ENCODE measurements around the gene FRAS1.
"Not testable (repeated sequence)": the region's sequence is repeated elsewhere in the genome, so short reads cannot be mapped to it uniquely, and the experiment has no call there.

Gene FRAS1, protein sequence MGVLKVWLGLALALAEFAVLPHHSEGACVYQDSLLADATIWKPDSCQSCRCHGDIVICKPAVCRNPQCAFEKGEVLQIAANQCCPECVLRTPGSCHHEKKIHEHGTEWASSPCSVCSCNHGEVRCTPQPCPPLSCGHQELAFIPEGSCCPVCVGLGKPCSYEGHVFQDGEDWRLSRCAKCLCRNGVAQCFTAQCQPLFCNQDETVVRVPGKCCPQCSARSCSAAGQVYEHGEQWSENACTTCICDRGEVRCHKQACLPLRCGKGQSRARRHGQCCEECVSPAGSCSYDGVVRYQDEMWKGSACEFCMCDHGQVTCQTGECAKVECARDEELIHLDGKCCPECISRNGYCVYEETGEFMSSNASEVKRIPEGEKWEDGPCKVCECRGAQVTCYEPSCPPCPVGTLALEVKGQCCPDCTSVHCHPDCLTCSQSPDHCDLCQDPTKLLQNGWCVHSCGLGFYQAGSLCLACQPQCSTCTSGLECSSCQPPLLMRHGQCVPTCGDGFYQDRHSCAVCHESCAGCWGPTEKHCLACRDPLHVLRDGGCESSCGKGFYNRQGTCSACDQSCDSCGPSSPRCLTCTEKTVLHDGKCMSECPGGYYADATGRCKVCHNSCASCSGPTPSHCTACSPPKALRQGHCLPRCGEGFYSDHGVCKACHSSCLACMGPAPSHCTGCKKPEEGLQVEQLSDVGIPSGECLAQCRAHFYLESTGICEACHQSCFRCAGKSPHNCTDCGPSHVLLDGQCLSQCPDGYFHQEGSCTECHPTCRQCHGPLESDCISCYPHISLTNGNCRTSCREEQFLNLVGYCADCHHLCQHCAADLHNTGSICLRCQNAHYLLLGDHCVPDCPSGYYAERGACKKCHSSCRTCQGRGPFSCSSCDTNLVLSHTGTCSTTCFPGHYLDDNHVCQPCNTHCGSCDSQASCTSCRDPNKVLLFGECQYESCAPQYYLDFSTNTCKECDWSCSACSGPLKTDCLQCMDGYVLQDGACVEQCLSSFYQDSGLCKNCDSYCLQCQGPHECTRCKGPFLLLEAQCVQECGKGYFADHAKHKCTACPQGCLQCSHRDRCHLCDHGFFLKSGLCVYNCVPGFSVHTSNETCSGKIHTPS (N-terminal part only)

DNA sequence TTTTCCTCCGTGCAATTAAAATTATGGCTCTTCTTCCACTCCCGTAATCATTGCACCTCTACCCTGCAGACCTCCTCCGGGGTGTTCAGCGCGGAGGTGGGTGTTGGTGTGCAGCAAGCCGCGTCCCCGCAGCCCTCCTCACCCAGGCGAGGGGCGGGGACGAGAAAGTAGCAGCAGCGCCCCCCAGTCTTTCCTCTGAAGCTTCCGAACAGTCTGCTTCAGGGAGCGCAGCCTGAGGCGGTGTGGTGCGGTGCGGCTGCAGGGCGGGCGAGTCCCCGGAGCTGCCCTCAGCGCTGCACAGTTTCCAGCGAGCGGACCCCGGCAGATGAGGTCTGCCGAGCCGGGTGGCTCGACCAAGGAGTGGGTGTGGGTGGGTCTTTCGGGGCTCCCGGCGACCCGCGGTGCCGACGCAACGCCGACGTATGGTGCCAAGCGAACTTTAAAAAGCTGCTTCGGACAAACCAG is at the start of gene FRAS1:
TSS of gene FRAS1 (plus strand) at position 189 of the 465 bp plus-strand sequence. CDS start 687 bp downstream, outside the sequence.
- DNase-seq = peak; percentile 3

DNA sequence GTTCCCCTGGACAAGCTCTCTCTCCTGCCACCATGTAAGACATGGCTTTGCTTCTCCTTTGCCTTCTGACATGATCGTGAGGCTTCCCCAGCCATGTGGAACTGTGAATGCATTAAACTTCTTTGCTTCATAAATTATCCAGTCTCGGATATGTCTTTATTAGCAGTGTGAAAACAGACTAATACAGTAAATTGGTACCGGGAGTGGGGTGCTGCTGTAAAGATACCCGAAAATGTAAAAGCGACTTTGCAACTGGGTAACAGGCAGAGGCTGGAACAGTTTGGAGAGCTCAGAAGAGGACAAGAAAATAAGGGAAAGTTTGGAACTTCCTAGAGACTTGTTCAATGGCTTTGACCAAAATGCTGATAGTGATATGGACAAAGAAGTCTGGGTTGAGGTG is 46.1 kb upstream of the FRAS1 start:
- DNase-seq = not testable (repeated sequence)

DNA sequence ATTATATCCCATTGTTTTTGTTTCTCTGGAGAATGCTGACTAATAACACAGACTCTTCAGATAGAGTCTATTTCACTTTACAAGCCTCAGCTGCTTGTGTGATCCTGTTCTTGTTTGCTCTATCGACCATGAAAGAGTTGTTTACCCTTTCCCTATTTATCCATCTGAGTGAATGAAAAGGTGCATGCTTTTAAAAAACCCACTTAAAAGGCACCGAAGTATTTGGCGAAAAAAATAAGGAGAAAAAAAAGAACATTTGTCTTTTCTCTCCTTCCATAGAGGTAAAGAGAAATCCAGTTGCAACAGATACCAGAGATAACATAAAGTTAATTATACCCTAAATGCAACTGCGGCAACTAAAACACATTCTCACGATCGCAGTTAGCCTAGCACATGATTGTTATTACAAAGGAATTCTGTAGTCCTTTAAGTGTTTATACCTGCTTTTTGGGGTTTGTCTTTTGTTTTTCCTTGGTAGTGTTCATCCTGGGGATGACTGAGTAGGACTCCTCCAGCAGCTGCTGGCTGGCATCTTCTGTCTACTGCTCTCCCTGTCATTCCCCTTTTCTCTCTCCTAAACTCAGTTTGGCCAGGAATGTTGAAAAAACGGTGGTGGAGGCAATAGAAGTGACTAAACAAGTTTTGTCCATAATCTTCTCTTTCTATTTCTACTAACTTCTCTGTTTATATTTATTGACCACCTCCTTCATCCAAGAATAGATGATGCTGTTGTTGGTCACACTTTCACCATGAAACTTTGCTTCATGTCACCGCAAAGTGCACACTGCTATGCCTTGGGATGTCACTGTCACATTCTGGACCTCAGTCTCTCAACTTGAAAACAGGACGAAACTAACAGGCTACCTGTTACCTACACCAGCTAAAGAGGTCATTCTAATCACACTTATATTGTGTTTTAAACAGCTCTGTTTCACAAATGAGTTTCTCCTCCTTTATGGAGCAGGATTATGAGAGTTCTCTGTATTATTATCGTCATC is 41.9 kb upstream of the FRAS1 start:
- no peak for DNase-seq

DNA sequence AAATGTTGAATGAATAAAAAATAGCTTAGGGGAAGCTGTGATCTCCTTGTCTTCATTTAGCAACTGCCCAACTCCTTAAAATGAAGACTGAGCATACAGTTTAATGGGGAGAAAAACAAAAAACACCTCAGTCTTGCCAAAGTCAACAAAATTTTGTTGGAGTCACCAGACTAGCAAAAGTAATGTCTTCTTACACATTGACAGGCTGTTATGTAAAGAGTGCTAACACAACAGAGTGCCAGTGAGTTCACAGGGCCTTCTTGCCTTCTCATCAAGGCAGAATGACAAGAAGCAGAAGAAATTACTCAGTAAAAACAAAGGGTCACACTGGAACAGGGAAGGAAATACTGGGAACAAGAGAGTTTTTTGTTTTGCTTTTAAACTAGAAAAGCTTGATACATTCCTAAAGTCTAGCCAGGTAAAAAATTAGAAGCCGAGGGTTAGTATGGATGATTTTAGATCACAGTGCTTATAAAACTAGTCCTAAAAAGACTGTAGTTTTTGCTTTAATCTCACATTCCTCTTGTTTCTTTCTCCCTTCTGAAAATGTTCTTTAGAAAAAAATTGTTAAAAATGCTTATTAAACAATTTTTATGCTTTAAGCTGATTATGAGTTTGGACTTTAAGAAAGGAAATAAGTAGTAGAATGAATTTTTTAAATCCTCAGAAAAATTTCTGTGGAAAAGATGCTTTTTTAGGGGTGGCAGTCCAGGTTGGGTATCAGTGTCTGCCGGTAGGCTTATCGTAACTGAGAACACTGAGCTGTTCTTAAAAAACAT is 38.7 kb upstream of the FRAS1 start:
- DNase-seq = no peak

DNA sequence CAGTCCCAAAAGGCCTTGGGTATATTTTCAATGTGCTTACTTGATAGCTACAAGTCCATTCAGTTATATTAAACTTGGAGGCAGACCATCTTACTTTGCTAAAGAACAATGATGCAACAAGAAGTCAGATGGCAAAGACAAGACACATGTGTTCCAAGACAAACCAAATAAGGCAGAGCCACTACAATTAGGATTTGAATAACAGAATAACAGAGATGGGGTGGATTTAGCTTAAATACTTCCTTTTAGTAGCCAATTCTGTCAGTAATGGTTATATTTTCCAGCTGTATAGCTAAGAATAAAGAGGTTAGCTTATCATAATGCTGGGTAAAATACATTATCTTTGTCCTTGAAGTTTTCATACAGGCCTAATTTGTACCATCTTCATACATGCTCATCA is 37.7 kb upstream of the FRAS1 start:
- DNase-seq = no peak

DNA sequence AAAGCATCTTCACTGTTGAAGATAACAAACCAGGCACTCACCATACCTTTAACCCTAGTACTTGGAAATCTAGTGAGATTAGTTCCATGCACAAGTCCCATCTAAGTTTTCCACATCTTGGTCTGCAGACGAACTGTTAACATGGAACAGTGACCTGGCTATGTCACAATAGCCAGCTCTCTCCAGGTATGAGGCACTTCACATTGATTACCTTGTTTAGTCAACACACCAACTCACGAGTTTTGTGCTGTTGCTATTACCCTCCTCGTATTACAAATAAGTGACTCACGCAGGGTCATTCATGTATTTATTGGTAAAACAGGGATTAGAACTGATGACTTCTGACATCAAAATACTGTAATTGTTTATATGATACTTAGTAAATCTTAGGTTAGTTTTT is 36.4 kb upstream of the FRAS1 start:
- no peak for DNase-seq

DNA sequence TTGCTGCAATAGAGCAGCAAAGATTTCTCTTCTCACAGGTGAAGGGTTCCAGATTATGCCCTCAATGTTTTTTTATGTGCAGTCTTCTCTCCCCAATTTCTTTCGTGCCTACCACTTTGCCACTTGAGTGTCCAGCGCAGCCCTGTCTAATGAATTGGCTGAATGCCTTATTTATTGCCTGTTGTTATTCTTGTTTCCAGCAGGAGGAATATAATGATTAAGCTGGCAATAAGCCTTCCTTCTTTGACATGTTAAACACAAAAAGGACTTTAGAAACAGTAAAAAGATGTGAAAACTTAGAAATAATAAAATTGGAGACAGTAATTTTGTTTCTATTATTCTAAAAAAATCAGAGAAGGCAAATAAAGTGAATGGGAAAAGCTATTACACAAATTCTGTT is 34.6 kb upstream of the FRAS1 start:
- no peak for DNase-seq

DNA sequence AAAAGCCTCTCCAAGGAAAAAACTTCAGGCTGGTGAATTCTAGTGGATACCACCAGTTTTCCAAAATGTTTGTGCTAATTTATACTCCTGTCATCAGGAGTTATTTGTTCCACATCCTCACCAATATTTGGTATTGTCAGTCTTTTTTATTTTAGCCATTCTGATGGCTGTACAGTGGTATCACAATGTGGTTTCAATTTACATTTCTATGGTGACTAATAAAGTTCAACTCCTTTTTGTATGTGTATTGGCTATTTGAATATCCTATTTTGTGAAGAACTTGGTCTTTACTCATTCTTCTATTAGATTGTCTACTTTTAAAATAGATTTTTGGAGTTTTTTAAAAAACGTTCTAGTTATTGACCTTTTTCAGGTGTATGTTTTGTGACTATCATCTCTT is 33.0 kb upstream of the FRAS1 start:
- no peak for DNase-seq

DNA sequence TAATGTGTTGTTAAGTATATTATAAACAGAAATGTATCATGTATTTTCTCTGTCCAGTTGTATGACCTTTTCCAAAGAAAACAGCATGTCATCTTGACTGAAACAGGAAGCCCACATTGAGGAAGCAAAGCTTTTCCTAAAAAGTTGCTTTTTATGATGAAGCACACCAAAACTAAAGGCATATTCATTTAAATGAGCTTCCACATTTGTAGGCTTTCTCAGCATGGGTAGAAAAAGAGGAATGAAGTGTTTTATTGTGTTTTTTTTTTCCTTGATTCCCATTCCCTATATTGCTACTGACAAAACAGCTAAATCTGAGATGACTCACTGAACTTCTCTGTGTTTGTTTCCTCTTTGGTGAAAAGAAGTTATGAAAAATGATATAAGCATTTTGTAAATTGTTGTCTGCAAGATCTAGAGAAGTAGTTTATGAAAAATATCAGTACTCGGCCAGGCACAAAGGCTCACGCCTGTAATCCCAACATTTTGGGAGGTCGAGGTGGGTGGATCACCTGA is 32.5 kb upstream of the FRAS1 start:
- no peak for DNase-seq

DNA sequence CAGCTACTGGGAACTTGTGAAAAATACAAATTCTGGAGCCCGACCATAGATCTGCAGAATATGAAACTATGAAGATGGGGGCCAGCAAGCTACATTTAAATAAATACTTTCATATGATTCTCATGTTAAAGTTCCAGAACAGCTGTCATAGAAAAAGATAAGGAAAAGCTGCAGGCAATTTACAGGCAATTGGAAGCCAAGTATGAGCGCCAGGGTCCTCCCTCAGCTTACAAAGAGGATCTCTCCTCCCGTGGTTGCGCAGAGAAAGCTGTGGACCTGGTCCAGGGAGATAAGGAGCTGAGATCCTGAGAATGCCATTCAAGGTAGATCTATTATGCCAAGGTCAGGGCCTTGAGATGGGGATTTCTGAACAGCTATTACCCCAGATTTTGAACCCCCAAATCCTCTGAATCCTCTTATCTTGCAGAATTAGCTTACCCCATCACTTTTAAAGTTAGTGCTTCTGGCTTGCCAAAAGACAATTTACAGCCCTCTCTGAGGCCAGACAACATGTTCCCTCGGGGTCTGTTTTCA is 25.6 kb upstream of the FRAS1 start:
- no peak for DNase-seq

DNA sequence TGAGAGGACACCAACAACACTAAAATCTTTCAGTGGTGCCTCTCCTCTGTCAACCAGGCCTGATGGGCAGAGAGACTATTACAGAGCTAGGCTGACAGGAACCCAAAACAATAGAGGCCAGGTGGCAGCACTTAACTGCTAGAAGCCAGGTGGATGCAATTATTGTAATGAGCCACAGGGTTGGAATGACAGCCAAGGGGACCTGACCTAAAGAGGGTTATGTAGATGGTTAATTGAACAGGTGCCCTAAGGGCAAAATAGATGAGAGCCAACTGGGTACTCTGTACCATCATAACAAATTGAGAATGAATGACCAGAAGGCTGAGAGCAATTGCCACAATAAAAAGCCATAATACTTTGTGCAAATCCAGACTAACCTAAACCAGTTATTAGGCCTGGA is 24.7 kb upstream of the FRAS1 start:
- no peak for DNase-seq

DNA sequence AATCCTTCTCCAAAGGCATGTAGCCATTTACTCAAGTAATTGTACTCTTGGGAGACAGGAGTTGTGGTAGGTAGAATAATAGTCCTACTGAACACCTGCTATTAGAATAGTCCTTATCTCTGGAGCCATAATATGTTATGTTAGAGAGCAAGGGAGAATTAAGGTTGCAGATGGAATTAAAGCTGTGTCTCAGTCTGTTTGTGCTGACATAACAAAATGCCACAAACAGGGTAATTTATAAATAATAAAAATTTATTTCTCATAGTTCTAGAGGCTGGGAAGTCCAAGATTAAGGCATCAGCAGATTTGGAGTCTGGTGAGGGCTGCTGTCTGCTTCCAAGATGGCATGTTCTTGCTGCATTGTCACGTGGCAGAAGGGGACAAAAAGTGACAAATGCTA is 24.2 kb upstream of the FRAS1 start:
- no peak for DNase-seq

DNA sequence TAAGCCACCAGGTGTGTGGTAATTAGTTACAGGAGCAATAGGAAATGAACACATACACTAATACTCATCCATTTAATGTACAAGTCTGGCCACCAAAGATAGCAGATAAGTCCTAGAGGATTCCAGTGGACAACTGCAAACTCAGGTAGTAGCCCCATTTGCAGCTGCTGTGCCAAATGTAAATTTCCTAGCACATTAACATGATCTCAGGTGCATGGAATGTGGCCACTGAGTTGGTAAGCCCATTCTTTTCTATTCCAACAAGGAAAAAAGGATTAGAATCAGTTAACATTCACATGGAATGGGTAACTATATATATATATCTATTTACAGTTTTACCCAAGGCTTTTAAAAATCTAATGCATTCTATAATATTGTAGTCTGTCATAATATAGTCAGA is 23.3 kb upstream of the FRAS1 start:
- no peak for DNase-seq

DNA sequence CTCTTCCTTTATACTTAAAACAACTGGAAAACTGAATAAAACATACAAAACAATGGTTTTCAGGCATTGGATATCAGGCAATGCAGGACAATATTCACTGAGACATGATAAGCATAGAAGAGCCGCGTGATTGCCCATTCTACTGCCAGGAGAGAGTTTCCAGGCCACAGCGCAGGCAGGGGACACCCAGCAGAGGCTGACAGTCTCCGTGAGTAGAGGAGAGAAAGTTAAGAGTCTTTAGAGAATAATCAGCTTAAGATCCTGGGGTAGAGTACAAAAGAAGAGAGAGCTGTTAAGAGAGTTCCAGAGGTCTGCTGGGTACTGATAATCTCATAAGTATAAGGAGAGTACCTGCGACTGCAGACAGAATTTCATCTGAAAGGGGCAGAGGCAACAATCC is 18.4 kb upstream of the FRAS1 start:
- no peak for DNase-seq

DNA sequence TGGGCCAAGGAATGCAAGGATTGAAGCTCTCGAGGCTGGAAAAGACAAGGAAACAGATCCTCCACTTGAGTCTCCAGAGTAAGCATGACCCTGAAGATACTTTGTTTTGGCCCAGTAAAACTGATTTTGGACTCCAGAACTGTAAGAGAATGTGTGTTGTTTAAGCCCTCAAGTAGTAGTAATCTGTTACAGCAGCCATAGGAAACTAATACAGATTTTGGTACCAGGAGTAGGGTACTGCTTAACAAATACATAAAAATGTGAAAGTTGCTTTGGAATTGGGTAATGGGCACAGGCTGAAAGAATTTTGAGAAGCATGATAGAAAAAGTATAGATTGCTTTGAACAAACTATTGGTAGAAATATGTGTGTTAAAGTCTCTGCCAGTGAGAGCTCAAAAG is 17.4 kb upstream of the FRAS1 start:
- no peak for DNase-seq

DNA sequence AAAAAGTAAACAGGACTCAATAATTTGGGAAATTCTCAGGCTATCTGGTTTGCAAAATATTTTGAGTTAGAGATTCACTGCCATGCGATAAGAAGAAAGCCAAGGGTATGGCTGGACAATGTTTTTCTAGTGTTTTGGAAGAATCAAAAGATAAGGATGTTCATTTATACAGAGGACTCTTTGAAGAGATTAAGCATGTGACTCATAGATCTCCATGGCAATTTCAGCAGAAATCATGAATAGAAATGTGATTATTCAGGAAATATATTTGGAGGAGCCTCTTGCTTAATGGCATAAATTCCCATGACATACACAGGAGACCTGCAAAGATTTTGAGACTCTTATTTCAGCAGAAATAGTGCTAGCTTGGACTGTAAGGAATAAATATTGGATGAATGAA is 16.7 kb upstream of the FRAS1 start:
- DNase-seq = no peak

DNA sequence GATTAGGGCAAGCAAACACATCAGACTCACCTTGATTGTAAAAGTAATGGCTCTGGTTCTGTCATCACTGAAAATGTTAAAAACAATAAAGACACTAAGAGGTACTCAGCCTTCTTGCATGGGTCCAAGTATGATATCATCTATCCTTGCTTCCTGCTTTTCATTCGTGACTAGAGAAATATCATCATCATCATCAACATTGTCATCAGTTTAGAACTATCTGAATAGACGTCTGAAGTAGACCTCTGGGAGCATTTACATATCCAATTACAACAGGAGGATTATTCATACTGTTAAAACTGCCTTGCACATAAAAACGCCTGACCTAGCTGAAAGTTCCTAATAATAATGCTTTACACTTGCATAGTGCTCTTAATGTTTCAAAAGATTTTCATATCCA is 9.8 kb upstream of the FRAS1 start:
- DNase-seq = no peak

DNA sequence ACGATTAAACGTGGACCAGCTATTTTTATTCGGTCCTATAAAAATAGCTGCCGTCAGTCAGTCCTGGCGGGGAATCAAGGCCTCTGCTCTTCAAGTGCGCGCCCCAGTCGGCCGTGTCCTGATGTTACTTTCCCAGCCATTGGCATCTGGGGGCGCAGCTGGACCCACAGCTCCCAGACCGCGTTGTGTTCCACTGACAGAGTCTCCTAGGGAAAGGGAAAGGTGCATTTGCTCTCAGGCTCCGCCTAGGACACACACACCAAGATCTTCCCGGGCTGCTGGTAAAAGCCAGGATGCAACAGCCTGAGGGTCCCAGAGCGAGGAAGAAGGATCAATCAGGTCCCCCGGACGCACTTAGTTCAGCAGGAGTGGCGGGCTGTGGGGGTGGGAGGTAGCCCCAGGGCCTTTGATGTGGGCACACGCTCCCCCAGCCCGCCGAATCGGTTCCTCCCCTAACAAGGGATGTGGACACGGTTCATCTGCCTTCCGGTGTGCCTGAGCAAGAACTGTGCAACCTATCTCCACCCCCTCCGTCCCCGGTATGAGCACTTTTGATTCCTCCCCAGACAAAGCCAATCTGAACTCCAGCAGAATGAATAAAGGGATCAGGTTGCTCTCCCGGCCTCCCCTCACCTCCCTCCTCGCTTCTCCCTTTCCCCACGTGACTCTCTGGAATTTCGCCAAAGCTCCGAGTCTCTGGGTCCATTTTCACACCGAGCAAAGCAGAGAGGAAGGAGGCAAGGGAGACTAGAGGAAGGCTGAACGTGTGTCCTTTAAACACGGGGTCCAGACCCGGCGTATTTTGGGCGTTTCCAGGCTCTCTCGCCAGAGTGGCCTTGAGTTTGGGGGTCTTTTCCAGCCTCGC is 626 bp upstream of the FRAS1 start:
- peak; percentile 7 for DNase-seq

DNA sequence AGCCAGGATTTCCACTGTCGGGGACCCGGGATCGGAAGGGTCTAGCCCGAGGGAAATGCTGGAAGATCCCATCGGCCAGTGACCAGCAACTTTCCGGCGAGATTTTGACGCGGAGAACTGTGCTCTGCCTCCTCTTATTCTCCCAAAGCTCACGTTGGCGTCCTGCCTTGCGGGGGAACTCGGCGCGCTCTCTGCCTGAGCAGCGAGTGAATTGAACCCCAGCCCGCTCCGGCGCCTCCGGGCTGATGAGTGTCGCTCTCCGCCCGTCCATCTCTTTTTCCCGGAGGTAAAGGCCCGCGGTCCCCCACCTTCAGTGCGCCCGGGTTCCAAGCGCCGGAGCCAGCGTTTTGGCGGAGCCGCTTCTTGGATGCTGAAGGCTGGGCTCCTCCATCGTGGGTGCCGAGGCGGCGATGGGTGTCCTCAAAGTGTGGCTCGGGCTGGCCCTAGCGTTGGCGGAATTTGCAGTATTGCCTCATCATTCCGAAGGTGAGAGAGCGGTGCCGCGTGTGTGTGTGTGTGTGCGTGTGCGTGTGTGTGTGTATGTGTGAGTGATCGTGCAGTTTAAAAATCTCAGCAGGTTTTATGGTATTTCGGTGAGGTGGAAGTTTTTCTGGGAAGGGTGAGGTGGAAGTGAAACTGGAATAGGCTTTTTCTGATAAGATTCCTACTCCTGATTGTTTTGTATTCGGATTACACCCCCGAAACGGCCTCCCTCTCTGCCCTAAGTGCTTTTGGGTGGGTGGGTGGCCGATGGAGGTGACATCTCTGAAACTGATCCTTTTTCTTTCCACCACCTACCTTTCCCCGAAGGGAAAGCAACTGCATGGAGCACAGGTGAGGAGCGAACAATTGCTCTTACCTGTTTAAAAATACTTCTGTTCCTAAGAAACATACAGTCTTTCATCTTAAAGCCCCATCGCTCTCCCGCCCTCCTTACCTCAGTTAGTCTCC is 752 bp downstream of the FRAS1 start:
- DNase-seq = peak; percentile 6
